ENCODE results near the gene MEF2A.

Gene MEF2A

GRCh38 chr15:99589801-99590200 is 24.0 kb downstream of the MEF2A start:
- H3K79me2 ChIP-seq (ENCODE audit: insufficient read depth, low read length), result peaks cover 98% of the 10 kb centered on the region
- no peak overlapping the region for H3K4me3 ChIP-seq (ENCODE audit: low read depth, low read length, poor library complexity, severe bottlenecking)

DNA sequence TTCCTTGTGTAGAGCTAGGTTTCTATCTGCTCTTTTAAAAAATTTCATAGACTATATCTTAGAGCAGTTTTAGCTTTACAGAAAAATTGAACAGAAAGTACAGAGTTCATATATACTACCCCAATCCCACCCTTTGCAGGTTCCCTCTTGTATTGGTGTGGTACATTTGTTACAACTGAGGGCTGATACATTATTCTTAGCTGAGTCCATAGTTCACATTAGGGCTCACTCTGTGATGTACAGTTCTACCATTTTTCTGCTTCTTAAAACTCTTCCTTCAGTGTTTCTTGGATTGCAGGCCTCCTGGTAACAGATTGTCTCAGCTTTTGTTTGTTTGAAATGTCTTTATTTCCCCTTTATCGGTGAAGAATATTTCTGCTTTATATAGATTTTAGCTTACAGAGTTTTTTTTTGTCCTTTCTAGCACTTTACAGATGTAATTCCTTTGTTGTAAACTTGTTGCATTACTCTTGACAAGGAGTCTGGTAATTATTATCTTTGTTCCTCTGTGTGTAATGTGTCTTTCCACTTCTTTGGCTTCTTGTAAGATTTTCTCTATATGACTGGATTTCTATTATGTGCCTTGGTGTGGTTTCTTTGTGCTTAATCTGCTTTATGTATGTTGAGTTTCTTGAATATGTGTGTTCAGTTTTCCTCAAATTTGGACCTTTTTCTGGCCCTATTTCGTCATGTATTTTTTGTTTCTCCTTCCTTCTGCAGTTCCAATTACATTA is 25.3 kb downstream of the MEF2A start:
- H3K79me2 ChIP-seq (ENCODE audit: insufficient read depth, low read length), result peaks cover 98% of the 10 kb centered on the region
- TF ChIP-seq, protein P1, sequence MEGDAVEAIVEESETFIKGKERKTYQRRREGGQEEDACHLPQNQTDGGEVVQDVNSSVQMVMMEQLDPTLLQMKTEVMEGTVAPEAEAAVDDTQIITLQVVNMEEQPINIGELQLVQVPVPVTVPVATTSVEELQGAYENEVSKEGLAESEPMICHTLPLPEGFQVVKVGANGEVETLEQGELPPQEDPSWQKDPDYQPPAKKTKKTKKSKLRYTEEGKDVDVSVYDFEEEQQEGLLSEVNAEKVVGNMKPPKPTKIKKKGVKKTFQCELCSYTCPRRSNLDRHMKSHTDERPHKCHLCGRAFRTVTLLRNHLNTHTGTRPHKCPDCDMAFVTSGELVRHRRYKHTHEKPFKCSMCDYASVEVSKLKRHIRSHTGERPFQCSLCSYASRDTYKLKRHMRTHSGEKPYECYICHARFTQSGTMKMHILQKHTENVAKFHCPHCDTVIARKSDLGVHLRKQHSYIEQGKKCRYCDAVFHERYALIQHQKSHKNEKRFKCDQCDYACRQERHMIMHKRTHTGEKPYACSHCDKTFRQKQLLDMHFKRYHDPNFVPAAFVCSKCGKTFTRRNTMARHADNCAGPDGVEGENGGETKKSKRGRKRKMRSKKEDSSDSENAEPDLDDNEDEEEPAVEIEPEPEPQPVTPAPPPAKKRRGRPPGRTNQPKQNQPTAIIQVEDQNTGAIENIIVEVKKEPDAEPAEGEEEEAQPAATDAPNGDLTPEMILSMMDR (IDR thresholded peaks at IDR 0.05; ENCODE audit: low read length), result no peak
- no peaks in the 10 kb centered on the region for H3K9me2 ChIP-seq (ENCODE audit: low read depth, low read length)
- peaks cover 30% of the 10 kb centered on the region for H3K36me3 ChIP-seq (ENCODE audit: insufficient read depth, low read length)
- H3K27me3 ChIP-seq (ENCODE audit: insufficient read depth, low read length), result no peaks in the 10 kb centered on the region
- H3K4me3 ChIP-seq (ENCODE audit: low read depth, low read length, poor library complexity, severe bottlenecking), result no peak overlapping the region
- no peak overlapping the region for H3K4me2 ChIP-seq (ENCODE audit: low read length)
- no peaks in the 10 kb centered on the region for H3K4me1 ChIP-seq (ENCODE audit: insufficient read depth, low read length, severe bottlenecking)
- no peaks in the 10 kb centered on the region for H4K20me1 ChIP-seq (ENCODE audit: insufficient read depth, low read length)
- peaks cover 31% of the 10 kb centered on the region for H3K9me3 ChIP-seq (ENCODE audit: low read length)
- no peak overlapping the region for H3K9ac ChIP-seq (ENCODE audit: low read length)
- no peak overlapping the region for H3K27ac ChIP-seq (ENCODE audit: low read depth, low read length, poor library complexity, severe bottlenecking)
- no peak overlapping the region for H2AFZ ChIP-seq (ENCODE audit: low read length)
- no peaks in the 10 kb centered on the region for H3F3A ChIP-seq (ENCODE audit: insufficient read depth, low read length)

More at GRCh38 chr15:99589801-99590200, 24.0 kb downstream of the MEF2A start:
- no peaks in the 10 kb centered on the region for H3K27me3 ChIP-seq (ENCODE audit: insufficient read depth, low read length)
- peaks cover 38% of the 10 kb centered on the region for H3K9me3 ChIP-seq (ENCODE audit: low read length)
- H3K27ac ChIP-seq (ENCODE audit: low read depth, low read length, poor library complexity, severe bottlenecking), result no peak overlapping the region
- no peak for TF ChIP-seq EZH2 (IDR thresholded peaks at IDR 0.05; ENCODE audit: borderline replicate concordance, low read length)
- TF ChIP-seq, protein P1 (IDR thresholded peaks at IDR 0.05; ENCODE audit: low read length), result no peak
- no peaks in the 10 kb centered on the region for H3F3A ChIP-seq (ENCODE audit: insufficient read depth, low read length)
- H3K9ac ChIP-seq (ENCODE audit: low read length), result no peak overlapping the region
- no peak overlapping the region for H3K4me2 ChIP-seq (ENCODE audit: low read length)
- H3K4me1 ChIP-seq (ENCODE audit: insufficient read depth, low read length, severe bottlenecking), result no peaks in the 10 kb centered on the region
- no peak overlapping the region for H2AFZ ChIP-seq (ENCODE audit: low read length)
- H3K36me3 ChIP-seq (ENCODE audit: insufficient read depth, low read length), result peaks cover 40% of the 10 kb centered on the region
- H3K9me2 ChIP-seq (ENCODE audit: low read depth, low read length), result no peaks in the 10 kb centered on the region
- H4K20me1 ChIP-seq (ENCODE audit: insufficient read depth, low read length), result no peaks in the 10 kb centered on the region

- no peak overlapping the region for H3K27ac ChIP-seq (ENCODE audit: low read depth, low read length, poor library complexity, severe bottlenecking)
- no peaks in the 10 kb centered on the region for H3K4me1 ChIP-seq (ENCODE audit: insufficient read depth, low read length, severe bottlenecking)
- H3K79me2 ChIP-seq (ENCODE audit: insufficient read depth, low read length), result peaks cover 95% of the 10 kb centered on the region
- no peaks in the 10 kb centered on the region for H3K27me3 ChIP-seq (ENCODE audit: insufficient read depth, low read length)
- TF ChIP-seq, protein P1 (IDR thresholded peaks at IDR 0.05; ENCODE audit: low read length), result no peak
- no peak for TF ChIP-seq EZH2 (IDR thresholded peaks at IDR 0.05; ENCODE audit: borderline replicate concordance, low read length)
- no peaks in the 10 kb centered on the region for H4K20me1 ChIP-seq (ENCODE audit: insufficient read depth, low read length)
- H3F3A ChIP-seq (ENCODE audit: insufficient read depth, low read length), result no peaks in the 10 kb centered on the region
- no peak overlapping the region for H3K4me3 ChIP-seq (ENCODE audit: low read depth, low read length, poor library complexity, severe bottlenecking)
- H2AFZ ChIP-seq (ENCODE audit: low read length), result no peak overlapping the region
- no peak overlapping the region for H3K9ac ChIP-seq (ENCODE audit: low read length)
- H3K4me2 ChIP-seq (ENCODE audit: low read length), result no peak overlapping the region
- peaks cover 24% of the 10 kb centered on the region for H3K9me3 ChIP-seq (ENCODE audit: low read length)
- H3K36me3 ChIP-seq (ENCODE audit: insufficient read depth, low read length), result peaks cover 25% of the 10 kb centered on the region
- H3K9me2 ChIP-seq (ENCODE audit: low read depth, low read length), result no peaks in the 10 kb centered on the region
Observed at GRCh38 chr15:99592145-99592791, 26.5 kb downstream of the MEF2A start.

All from OCI-LY1 (cell line).